VCaP (cell line): ENCODE measurements around the gene CDH24.

ENCODE experiments used
- H3K27ac ChIP-seq: fragments of 450-650 bp; 2 replicates; pipeline ENCODE4 v1.5.1; 2017
- CTCF ChIP-seq: fragments of 450-650 bp; conservative IDR thresholded peaks from 2 replicates; pipeline ENCODE4 v1.5.1; 2017; ENCODE audit warnings: mild to moderate bottlenecking, moderate library complexity

The CDH24 gene

GRCh38 chr14:23052671-23053070 is 4.6 kb downstream of the CDH24 start:
- TF ChIP-seq CTCF, result no peak
- no peak overlapping the region for H3K27ac ChIP-seq

- no peak overlapping the region for H3K27ac ChIP-seq
- TF ChIP-seq CTCF, result no peak
These were observed 5.1 kb downstream of the CDH24 start for GRCh38 chr14:23052182-23052623.

GRCh38 chr14:23051141-23052057 is 5.9 kb downstream of the CDH24 start:
- TF ChIP-seq CTCF, result no peak
- no peak overlapping the region for H3K27ac ChIP-seq

GRCh38 chr14:23049011-23049410 is 8.3 kb downstream of the CDH24 start:
- H3K27ac ChIP-seq, result no peak overlapping the region
- no peak for TF ChIP-seq CTCF

- H3K27ac ChIP-seq, result no peak overlapping the region
- TF ChIP-seq CTCF, result no peak
These were observed 9.3 kb downstream of the CDH24 start for GRCh38 chr14:23047751-23048693.

- TF ChIP-seq CTCF, result no peak
- no peak overlapping the region for H3K27ac ChIP-seq
These were observed 10.2 kb downstream of the CDH24 start for GRCh38 chr14:23047034-23047634.
